ENCODE measurements around the gene CRYBB3.

DNA sequence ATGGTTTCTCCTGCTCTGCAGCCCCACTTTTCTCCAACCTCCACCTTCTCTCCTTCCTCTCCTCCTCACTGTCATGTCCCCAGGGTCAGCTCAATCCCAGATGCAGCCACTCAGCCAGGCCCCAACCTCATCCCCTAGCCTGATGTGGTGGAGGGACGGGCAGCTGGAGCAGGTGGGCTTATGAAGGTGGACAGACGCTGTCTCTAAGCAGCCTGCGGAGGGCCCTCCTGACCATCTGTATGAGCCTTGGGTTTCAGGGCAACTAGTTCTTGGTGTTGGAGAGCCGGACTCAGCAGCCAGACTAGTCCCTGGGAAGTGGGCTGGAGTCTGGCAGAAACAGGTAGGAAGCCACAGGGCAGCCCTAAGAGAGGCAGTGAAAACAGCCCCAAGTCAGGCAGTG lies 37.8 kb downstream of the CRYBB3 start:
- TF ChIP-seq EZH2 (IDR thresholded peaks at IDR 0.05) (no peak), EZH2phosphoT487 (IDR thresholded peaks at IDR 0.05; ENCODE audit: borderline replicate concordance) (no peak), POLR2A (IDR thresholded peaks at IDR 0.05; ENCODE audit: borderline replicate concordance, extremely low read depth, insufficient read depth, insufficient read length) (no peak), SIN3A (IDR thresholded peaks at IDR 0.05; ENCODE audit: low read depth) (no peak), TCF7L2 (IDR thresholded peaks at IDR 0.05; ENCODE audit: borderline replicate concordance, extremely low read depth, insufficient read depth, insufficient read length) (no peak), SP1 (IDR thresholded peaks at IDR 0.05; ENCODE audit: low read depth) (no peak), CEBPB (IDR thresholded peaks at IDR 0.05; ENCODE audit: low read depth) (no peak)
- TF ChIP-seq, protein P1, sequence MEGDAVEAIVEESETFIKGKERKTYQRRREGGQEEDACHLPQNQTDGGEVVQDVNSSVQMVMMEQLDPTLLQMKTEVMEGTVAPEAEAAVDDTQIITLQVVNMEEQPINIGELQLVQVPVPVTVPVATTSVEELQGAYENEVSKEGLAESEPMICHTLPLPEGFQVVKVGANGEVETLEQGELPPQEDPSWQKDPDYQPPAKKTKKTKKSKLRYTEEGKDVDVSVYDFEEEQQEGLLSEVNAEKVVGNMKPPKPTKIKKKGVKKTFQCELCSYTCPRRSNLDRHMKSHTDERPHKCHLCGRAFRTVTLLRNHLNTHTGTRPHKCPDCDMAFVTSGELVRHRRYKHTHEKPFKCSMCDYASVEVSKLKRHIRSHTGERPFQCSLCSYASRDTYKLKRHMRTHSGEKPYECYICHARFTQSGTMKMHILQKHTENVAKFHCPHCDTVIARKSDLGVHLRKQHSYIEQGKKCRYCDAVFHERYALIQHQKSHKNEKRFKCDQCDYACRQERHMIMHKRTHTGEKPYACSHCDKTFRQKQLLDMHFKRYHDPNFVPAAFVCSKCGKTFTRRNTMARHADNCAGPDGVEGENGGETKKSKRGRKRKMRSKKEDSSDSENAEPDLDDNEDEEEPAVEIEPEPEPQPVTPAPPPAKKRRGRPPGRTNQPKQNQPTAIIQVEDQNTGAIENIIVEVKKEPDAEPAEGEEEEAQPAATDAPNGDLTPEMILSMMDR (IDR thresholded peaks at IDR 0.05 in 2 of 3, conservative IDR thresholded peaks at IDR 0.05 in 1 of 3; ENCODE audit: borderline replicate concordance in 1 of 3, insufficient read depth in 1 of 3, low read depth in 2 of 3, low read length in 2 of 3): no peak

Data from HCT116 (cell line).